H9 (cell line): Measurements from ENCODE around the gene MUL1. TPM values are rescaled to one million over a fixed set of nuclear protein-coding genes. Genes with fewer than 3 reads are reported as not detected.

Source experiments
- DNase-seq: peaks from one replicate; pipeline ENCODE4 v3.0.0-alpha.2; 2017
- H2AFZ ChIP-seq: one replicate; pipeline ENCODE4 v1.6.1; 2013; ENCODE audit warnings: mild to moderate bottlenecking, low read length, control low read depth, moderate library complexity
- H2AK5ac ChIP-seq: 2 replicates; pipeline ENCODE4 v1.6.1; 2013; ENCODE audit warnings: low read length, control low read depth, mixed read lengths; ENCODE audit not compliant: insufficient read length
- H2BK120ac ChIP-seq: one replicate; pipeline ENCODE4 v1.6.1; 2013; ENCODE audit warnings: low read depth, mild to moderate bottlenecking, low read length, control low read depth, inconsistent platforms; ENCODE audit not compliant: poor library complexity, severe bottlenecking
- H2BK12ac ChIP-seq: 2 replicates; pipeline ENCODE4 v1.6.1; 2013; ENCODE audit warnings: low read length, control low read depth, mixed read lengths, low read depth; ENCODE audit not compliant: insufficient read length
- H2BK15ac ChIP-seq: 2 replicates; pipeline ENCODE4 v1.6.1; 2013; ENCODE audit warnings: low read depth, low read length, control low read depth
- H2BK20ac ChIP-seq: one replicate; pipeline ENCODE4 v1.6.1; 2013; ENCODE audit warnings: low read depth, mild to moderate bottlenecking, low read length, control low read depth, inconsistent platforms; ENCODE audit not compliant: poor library complexity, severe bottlenecking
- H2BK5ac ChIP-seq: 2 replicates; pipeline ENCODE4 v1.6.1; 2013; ENCODE audit warnings: low read length, control low read depth, mixed read lengths; ENCODE audit not compliant: insufficient read length
- H3K14ac ChIP-seq: 2 replicates; pipeline ENCODE4 v1.6.1; 2013; ENCODE audit warnings: low read length, control low read depth; ENCODE audit not compliant: insufficient read depth
- H3K18ac ChIP-seq: 2 replicates; pipeline ENCODE4 v1.6.1; 2013; ENCODE audit warnings: low read depth, mild to moderate bottlenecking, mixed read lengths, low read length, control low read depth; ENCODE audit not compliant: insufficient read length
- H3K23ac ChIP-seq: 2 replicates; pipeline ENCODE4 v1.6.1; 2013; ENCODE audit warnings: low read length, control low read depth, mixed read lengths, low read depth; ENCODE audit not compliant: insufficient read length
- H3K23me2 ChIP-seq: 2 replicates; pipeline ENCODE4 v1.6.1; 2013; ENCODE audit warnings: low read depth, mild to moderate bottlenecking, mixed read lengths, low read length, control low read depth; ENCODE audit not compliant: insufficient read length, poor library complexity, severe bottlenecking
- H3K27ac ChIP-seq: 2 replicates; pipeline ENCODE4 v1.5.1; 2013; ENCODE audit warnings: low read length, control low read depth, mixed read lengths, low read depth; ENCODE audit not compliant: insufficient read length
- H3K27me3 ChIP-seq: 2 replicates; pipeline ENCODE4 v1.6.1; 2013; ENCODE audit warnings: low read length, control low read depth, inconsistent platforms; ENCODE audit not compliant: insufficient read depth
- H3K4ac ChIP-seq: 2 replicates; pipeline ENCODE4 v1.6.1; 2013; ENCODE audit warnings: low read depth, mild to moderate bottlenecking, control low read depth, inconsistent platforms, low read length, moderate library complexity
- H3K4me1 ChIP-seq: 2 replicates; pipeline ENCODE4 v1.6.1; 2013; ENCODE audit warnings: low read length, control low read depth, inconsistent platforms; ENCODE audit not compliant: insufficient read depth
- H3K4me2 ChIP-seq: 2 replicates; pipeline ENCODE4 v1.6.1; 2013; ENCODE audit warnings: low read length, control low read depth, mixed read lengths; ENCODE audit not compliant: insufficient read length, insufficient read depth
- H3K56ac ChIP-seq: 2 replicates; pipeline ENCODE4 v1.6.1; 2013; ENCODE audit warnings: low read depth, mild to moderate bottlenecking, mixed read lengths, low read length, control low read depth; ENCODE audit not compliant: insufficient read length
- H3K79me1 ChIP-seq: 2 replicates; pipeline ENCODE4 v1.6.1; 2013; ENCODE audit warnings: low read depth, mild to moderate bottlenecking, moderate library complexity, low read length, control low read depth, inconsistent platforms; ENCODE audit not compliant: insufficient read depth, poor library complexity, severe bottlenecking
- H3K79me2 ChIP-seq: 2 replicates; pipeline ENCODE4 v1.6.1; 2013; ENCODE audit warnings: low read length, control low read depth, inconsistent platforms; ENCODE audit not compliant: insufficient read depth
- H3K9ac ChIP-seq: 2 replicates; pipeline ENCODE4 v1.6.1; 2013; ENCODE audit warnings: low read length, control low read depth, mixed read lengths; ENCODE audit not compliant: insufficient read length; ENCODE audit errors: extremely low read depth
- H3K9me3 ChIP-seq: one replicate; pipeline ENCODE4 v1.6.1; 2013; ENCODE audit warnings: low read depth, low read length, inconsistent platforms; ENCODE audit not compliant: control insufficient read depth
- H3T11ph ChIP-seq: one replicate; pipeline ENCODE4 v1.6.1; 2013; ENCODE audit warnings: mild to moderate bottlenecking, low read length, control low read depth, inconsistent platforms
- H4K20me1 ChIP-seq: one replicate; pipeline ENCODE4 v1.6.1; 2013; ENCODE audit not compliant: control insufficient read depth, insufficient read length, insufficient read depth
- H4K5ac ChIP-seq: 2 replicates; pipeline ENCODE4 v1.6.1; 2013; ENCODE audit warnings: low read depth, mild to moderate bottlenecking, mixed read lengths, low read length, control low read depth; ENCODE audit not compliant: insufficient read length
- H4K8ac ChIP-seq: replicated peaks from 2 replicates; pipeline ENCODE4 v1.6.1; 2013; ENCODE audit warnings: low read length, control low read depth, mixed read lengths, low read depth; ENCODE audit not compliant: insufficient read length
- H4K91ac ChIP-seq: 2 replicates; pipeline ENCODE4 v1.6.1; 2013; ENCODE audit warnings: low read depth, mild to moderate bottlenecking, moderate library complexity, mixed read lengths, low read length, control low read depth; ENCODE audit not compliant: insufficient read length
- H3K27ac Mint-ChIP-seq, 3 experiments: 2 replicates in 2 of 3; 3 replicates in 1 of 3; pipeline ENCODE4 v1.8.0; 2020 to 2021; ENCODE audit warnings: mixed read lengths in 3 of 3, mild to moderate bottlenecking in 1 of 3, moderate library complexity in 1 of 3
- H3K27me3 Mint-ChIP-seq: 2 replicates; pipeline ENCODE4 v1.8.0; 2021; ENCODE audit warnings: low read depth, mild to moderate bottlenecking, moderate library complexity, mixed read lengths
- H3K36me3 Mint-ChIP-seq, 3 experiments: 2 replicates in 2 of 3; 3 replicates in 1 of 3; pipeline ENCODE4 v1.8.0; 2020 to 2021; ENCODE audit warnings: low read depth in 3 of 3, mixed read lengths in 3 of 3; ENCODE audit not compliant: insufficient read depth in 1 of 3
- H3K4me1 Mint-ChIP-seq, 2 experiments: 2 replicates each; pipeline ENCODE4 v1.8.0; 2020; ENCODE audit warnings: mixed read lengths in 2 of 2
- H3K4me3 Mint-ChIP-seq, 2 experiments: 2 replicates in 1 of 2; 3 replicates in 1 of 2; pipeline ENCODE4 v1.8.0; 2020 to 2021; ENCODE audit warnings: mild to moderate bottlenecking in 2 of 2, mixed read lengths in 2 of 2, moderate library complexity in 1 of 2
- H3K9me3 Mint-ChIP-seq, 2 experiments: 2 replicates in 1 of 2; 3 replicates in 1 of 2; pipeline ENCODE4 v1.8.0; 2020; ENCODE audit warnings: mild to moderate bottlenecking in 2 of 2, mixed read lengths in 2 of 2, moderate library complexity in 1 of 2
- WGBS: extraction: QIAGEN DNeasy Blood & Tissue Kit; methylation state at CpG from one replicate; pipeline ENCODE4 v1.1.7; 2013; ENCODE audit warnings: missing lambda C conversion rate, low lambda C conversion rate, mixed read lengths; ENCODE audit not compliant: insufficient read length; ENCODE audit errors: extremely low coverage; 5-methylcytosine and 5-hydroxymethylcytosine counted together
- total RNA-seq: library from RNA; stranded (reverse); gene quantifications from 2 replicates; pipeline ENCODE4 v1.2.1, GENCODE V29; 2021
- TF ChIP-seq, protein P1 (sequence below): fragments of 200-600 bp; sonication (generic); conservative IDR thresholded peaks from 3 replicates; pipeline ENCODE4 v1.8.0; 2021; ENCODE audit warnings: antibody characterized with exemption, mild to moderate bottlenecking

MUL1 gene
- total RNA-seq, 1 experiment from 2014 or later = 27.1 TPM

DNA sequence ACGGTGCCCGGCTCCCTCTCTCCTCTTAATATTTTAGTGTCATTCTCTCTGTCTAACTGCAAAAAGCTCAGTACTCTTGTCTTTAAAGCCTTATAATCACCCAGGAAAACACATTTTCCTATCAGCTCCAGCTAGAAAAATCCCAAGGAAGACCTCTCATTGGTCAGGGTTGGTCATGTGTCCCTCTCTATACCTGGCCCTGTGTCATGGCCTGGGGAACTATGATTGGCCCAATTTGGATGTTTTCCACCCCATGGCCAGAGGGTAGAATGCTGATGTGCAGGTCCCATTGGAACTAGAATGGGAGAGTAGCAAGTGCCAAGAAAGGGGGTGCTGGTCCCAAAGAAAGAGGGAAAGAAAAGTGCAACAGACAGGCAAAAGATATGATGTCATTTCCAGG, 49.2 kb downstream of the MUL1 start:
- no peak overlapping the region for H2BK120ac ChIP-seq
- WGBS = no CpG with 5 or more reads among the region's 2 CpGs
- H3K4me3 Mint-ChIP-seq = no peak overlapping the region
- H3K27ac ChIP-seq = no peak overlapping the region
- no peak overlapping the region for H2AFZ ChIP-seq
- no peak overlapping the region for H3K23ac ChIP-seq
- H3K27me3 Mint-ChIP-seq = peaks cover 49% of the 10 kb centered on the region
- no peak overlapping the region for H3T11ph ChIP-seq
- no peak overlapping the region for H2AK5ac ChIP-seq
- no peak overlapping the region for H4K91ac ChIP-seq
- H3K14ac ChIP-seq = no peak overlapping the region
- H4K5ac ChIP-seq = no peak overlapping the region
- H3K18ac ChIP-seq = no peak overlapping the region
- peaks cover 0 to 6% of the 10 kb centered on the region in 2 experiments; a peak in 1 of 5 replicates for H3K9me3 Mint-ChIP-seq
- H2BK12ac ChIP-seq = no peak overlapping the region
- H2BK20ac ChIP-seq = no peak overlapping the region
- no peaks in the 10 kb centered on the region; the same call in 1 of the 2 replicates for H3K27me3 ChIP-seq
- H3K27ac Mint-ChIP-seq = no peak overlapping the region
- TF ChIP-seq, protein P1, sequence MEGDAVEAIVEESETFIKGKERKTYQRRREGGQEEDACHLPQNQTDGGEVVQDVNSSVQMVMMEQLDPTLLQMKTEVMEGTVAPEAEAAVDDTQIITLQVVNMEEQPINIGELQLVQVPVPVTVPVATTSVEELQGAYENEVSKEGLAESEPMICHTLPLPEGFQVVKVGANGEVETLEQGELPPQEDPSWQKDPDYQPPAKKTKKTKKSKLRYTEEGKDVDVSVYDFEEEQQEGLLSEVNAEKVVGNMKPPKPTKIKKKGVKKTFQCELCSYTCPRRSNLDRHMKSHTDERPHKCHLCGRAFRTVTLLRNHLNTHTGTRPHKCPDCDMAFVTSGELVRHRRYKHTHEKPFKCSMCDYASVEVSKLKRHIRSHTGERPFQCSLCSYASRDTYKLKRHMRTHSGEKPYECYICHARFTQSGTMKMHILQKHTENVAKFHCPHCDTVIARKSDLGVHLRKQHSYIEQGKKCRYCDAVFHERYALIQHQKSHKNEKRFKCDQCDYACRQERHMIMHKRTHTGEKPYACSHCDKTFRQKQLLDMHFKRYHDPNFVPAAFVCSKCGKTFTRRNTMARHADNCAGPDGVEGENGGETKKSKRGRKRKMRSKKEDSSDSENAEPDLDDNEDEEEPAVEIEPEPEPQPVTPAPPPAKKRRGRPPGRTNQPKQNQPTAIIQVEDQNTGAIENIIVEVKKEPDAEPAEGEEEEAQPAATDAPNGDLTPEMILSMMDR = no peak
- DNase-seq = no peak
- H3K9ac ChIP-seq = no peak overlapping the region
- H4K8ac ChIP-seq = no peak overlapping the region
- H3K23me2 ChIP-seq = no peaks in the 10 kb centered on the region
- H3K56ac ChIP-seq = no peak overlapping the region
- no peaks in the 10 kb centered on the region for H3K79me2 ChIP-seq
- H3K36me3 Mint-ChIP-seq = no peaks in the 10 kb centered on the region
- H3K4ac ChIP-seq = no peak overlapping the region
- H3K9me3 ChIP-seq = no peaks in the 10 kb centered on the region
- H3K4me2 ChIP-seq = no peak overlapping the region
- no peaks in the 10 kb centered on the region for H3K4me1 ChIP-seq
- H4K20me1 ChIP-seq = no peaks in the 10 kb centered on the region
- H2BK15ac ChIP-seq = no peak overlapping the region
- no peaks in the 10 kb centered on the region for H3K79me1 ChIP-seq
- no peaks in the 10 kb centered on the region for H3K4me1 Mint-ChIP-seq
- H2BK5ac ChIP-seq = no peak overlapping the region
